LoVo (cell line): ENCODE results near the gene OPRL1.

Experiments used
- DNase-seq: peaks from one replicate; pipeline ENCODE4 v3.0.0-alpha.2; 2016; ENCODE audit warnings: low spot score

The OPRL1 gene

GRCh38 chr20:64042054-64042781 is 37.7 kb upstream of the OPRL1 start:
- no peak for DNase-seq

DNA sequence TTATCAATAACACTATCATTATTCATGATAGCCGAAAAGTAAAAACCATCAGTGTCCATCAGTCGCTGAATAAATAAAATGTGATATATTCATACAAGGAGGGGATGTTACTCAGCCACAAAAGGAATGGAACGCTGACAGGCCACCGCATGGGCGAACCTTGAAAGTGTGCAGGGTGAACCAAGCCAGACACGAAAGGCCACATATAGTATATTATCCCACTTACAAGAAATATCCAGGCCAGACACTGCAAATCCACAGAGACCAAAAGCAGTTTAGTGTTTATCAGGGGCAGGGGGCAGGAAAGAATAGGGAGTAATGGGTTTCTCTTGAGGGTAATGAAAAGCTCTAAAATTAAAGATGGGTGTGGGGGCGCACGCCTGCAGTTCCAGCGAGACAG is 36.1 kb upstream of the OPRL1 start:
- DNase-seq, result no peak

- no peak for DNase-seq
Observed at GRCh38 chr20:64044484-64045247, 35.2 kb upstream of the OPRL1 start.

GRCh38 chr20:64045346-64046011 is 34.4 kb upstream of the OPRL1 start:
- DNase-seq, result no peak

GRCh38 chr20:64047046-64047389 is 32.9 kb upstream of the OPRL1 start:
- no peak for DNase-seq

DNA sequence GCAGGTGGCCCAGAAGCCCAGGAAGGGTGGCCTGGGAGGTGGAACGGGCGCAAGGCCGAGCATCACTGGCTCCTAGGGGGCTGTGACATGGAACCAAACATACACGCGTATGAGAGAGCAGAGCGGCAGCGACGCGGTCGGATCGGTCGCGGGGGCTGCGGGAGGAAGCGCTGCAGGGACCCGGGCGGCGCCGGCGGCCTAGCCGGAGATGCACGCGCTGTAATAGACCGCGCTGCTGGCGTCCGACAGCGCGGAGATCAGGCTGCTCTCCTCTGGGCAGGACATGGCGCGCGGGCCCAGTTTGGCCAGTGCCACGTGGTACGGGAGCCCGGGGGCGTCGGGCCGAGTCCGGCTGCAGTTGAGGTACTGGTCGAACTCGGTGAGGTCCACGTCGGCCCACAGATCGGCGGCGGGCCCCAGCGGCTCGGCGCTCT is 31.9 kb upstream of the OPRL1 start:
- no peak for DNase-seq

- DNase-seq, result no peak
Observed at GRCh38 chr20:64048402-64049044, 31.4 kb upstream of the OPRL1 start.

DNA sequence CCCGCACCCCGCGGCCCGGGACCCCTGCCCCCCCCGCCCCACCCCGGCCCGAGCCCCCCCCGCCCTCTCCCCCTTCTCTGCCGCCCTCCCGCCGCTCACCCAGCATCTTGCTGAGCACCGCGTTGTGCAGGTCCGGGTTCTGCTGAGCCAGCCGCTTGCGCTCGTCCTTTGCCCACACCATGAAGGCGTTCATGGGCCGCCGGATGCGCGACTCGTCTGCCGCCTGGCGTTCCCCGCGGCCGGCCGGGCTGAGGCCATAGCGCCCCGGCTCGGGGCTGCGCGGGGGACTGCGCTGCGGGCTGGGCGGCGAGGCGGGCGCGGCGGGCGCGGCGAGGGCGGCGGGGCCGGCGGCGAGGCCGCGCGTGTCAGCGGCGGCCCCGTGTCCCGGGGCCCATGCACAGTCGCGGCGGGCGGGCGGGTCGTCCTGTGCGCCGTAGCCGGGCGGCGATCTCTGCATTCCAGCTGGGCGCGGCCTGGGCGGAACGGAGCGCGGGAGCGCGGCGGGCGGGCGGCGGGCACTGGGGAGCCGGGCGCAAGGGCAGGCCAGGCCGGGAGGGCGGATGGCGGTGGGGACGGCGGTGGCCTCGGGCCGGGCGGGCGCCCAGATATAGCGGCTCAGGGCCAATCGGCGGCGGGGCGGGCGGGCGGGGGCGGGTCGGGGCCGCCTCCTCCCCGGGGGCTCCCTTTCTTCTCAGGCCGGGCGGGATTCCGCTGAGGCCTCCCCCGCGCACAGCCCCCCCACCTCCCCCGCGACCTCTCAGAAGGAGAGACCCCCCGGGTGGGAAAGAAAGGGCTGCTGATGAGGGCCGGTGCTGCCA is 30.6 kb upstream of the OPRL1 start, which contains the start of gene SOX18:
SOX18 (minus strand) TSS at position 580 of the 818 bp plus-strand sequence; CDS start at position 457, 123 bp downstream.
- DNase-seq, result peak; percentile 33

- no peak for DNase-seq
Observed at GRCh38 chr20:64049878-64050260, 30.0 kb upstream of the OPRL1 start.

- no peak for DNase-seq
Observed at GRCh38 chr20:64050261-64051032, 29.4 kb upstream of the OPRL1 start.

GRCh38 chr20:64051033-64051452 is 28.8 kb upstream of the OPRL1 start:
- DNase-seq, result no peak

- DNase-seq, result no peak
Observed at GRCh38 chr20:64051561-64052325, 28.1 kb upstream of the OPRL1 start.

DNA sequence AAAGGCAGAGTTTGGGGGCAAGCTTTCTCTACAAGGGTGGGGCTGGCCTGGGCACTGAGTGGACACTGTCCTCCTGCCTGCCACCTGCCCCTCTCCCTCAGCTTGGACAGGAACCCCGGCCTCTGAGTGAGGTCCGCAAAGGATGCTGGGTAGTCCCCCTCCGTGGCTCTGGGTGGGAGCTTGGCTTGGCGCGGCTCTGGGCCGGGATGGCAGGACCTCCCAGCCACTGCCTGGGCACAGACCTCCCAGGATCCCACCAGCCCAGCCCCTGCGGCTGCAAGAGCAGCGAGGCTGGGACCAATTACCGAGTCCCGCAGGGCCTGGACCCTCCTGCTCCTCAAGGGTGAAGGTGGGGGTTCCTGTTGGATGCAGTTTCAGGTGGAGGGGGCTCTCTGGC is 27.6 kb upstream of the OPRL1 start:
- no peak for DNase-seq

- no peak for DNase-seq
Observed at GRCh38 chr20:64052987-64053840, 26.7 kb upstream of the OPRL1 start.

DNA sequence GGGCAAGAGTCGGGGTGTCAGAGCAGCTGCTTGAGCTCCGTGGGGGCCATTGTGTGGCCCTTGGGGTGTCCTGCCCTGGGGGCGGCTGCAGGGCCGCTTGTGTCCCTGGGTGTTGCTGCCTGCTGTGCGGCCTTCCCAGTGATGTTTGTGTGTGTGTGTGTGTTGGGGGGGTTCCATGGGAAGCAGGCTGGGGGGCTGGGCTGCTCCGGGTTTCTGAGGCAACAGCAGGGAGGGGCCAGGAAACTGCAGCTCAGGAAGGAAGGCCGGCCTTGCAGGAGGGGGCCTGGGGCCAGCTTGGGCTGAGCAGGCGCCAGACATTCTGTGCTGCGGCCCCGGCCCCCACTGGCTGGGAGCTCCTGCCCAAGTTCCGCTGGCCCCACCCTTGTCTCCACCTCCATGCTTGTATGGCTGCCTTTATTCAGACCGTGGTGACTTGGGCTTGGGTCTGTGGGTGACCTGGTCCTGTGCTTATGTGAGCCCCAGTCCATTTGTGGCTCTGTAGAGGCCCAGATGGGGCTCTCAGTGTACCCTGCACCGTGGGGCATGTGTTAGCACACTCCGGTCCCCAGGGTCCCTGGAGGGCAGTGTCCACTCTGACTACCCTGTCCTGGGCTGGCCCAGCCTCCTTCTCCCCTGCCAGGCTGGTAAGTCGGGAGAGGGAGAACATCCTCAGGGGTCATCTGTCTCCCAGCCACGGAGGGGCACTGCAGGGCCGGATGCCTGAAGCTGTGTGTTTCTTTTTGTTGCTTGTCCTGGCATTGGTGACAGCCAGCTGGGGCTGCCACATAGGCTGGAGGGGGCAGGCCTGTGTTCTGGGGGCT is 25.8 kb upstream of the OPRL1 start:
- DNase-seq, result no peak

GRCh38 chr20:64055396-64055892 is 24.4 kb upstream of the OPRL1 start:
- no peak for DNase-seq

DNA sequence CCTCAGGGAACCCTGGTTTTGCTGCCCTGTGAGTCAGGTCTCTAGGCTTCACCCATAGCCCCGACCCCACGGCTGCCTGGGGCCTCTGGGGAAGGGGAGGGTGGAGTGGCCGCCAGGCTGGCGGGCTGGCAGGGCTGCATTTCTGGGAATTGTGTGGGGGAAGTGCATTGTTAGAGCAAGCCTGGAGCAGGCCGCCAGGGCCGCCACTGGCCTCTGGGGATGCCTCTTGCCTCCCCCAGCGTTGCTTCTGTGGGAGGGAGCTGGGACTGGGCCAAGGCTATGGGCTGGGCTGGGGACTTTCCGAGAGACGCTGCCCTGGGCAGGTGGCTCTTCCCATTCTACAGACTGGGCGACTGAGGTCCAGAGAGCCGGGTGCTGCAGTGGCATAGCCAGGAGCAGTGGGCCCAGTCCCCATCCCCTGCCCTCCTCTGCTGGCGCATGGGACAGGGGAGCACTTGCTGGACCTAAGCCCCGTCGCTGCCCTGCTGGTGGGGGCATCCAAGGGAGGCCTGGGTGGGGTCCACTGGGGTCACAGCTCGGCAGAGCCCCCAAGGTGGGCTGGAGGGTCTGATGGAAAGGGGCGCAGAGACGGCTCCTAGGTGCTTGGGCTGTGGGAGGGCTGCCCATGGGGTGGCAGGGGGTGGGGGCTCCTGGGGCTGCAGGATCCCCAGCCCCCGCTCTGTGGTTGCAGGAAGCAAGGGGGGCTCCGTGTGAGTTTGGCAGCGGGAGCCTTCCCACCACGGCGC is 23.8 kb upstream of the OPRL1 start:
- no peak for DNase-seq

- no peak for DNase-seq
Observed at GRCh38 chr20:64056639-64056888, 23.3 kb upstream of the OPRL1 start.
